Uterus (tissue), 4 donors: ENCODE data around the gene PRKAG3. TPM values are rescaled to one million over a fixed set of nuclear protein-coding genes. Genes with fewer than 3 reads are reported as not detected.

Source experiments
- DNase-seq, 2 donors: peaks; one replicate each; pipeline ENCODE4 v3.0.0-alpha.2; 2019 to 2020
- H3K27ac ChIP-seq, 2 donors: fragments of 200-600 bp; sonication (generic); 1 replicate in 1 of 2; 2 replicates in 1 of 2; pipeline ENCODE4 v1.5.1; 2016 to 2018
- H3K27me3 ChIP-seq, 2 donors: fragments of 200-600 bp; sonication (generic); one replicate each; pipeline ENCODE4 v1.5.1; 2018 to 2019; ENCODE audit warnings: control low read depth in 1 of 2
- H3K36me3 ChIP-seq, 2 donors: fragments of 200-600 bp; sonication (generic); one replicate each; pipeline ENCODE4 v1.5.1; 2019; ENCODE audit warnings: control low read depth in 1 of 2
- H3K4me1 ChIP-seq, 2 donors: fragments of 200-600 bp; sonication (generic); one replicate each; pipeline ENCODE4 v1.5.1; 2018 to 2019; ENCODE audit warnings: control low read depth in 1 of 2
- H3K4me3 ChIP-seq, 2 donors: fragments of 200-600 bp; sonication (generic); 1 replicate in 1 of 2; 2 replicates in 1 of 2; pipeline ENCODE4 v1.5.1; 2018 to 2019; ENCODE audit warnings: mild to moderate bottlenecking in 1 of 2
- H3K9me3 ChIP-seq, 2 donors: fragments of 200-600 bp; sonication (generic); one replicate each; pipeline ENCODE4 v1.5.1; 2019; ENCODE audit warnings: control low read depth in 1 of 2
- CTCF ChIP-seq, 4 experiments: fragments of 200-600 bp in 2 of 4; fragments of 450-650 bp in 2 of 4; sonication (generic) in 2 of 4; IDR thresholded peaks; one replicate each; pipeline ENCODE4 v1.5.1; 2016 to 2019; ENCODE audit warnings: antibody characterized with exemption in 4 of 4, mild to moderate bottlenecking in 2 of 4, moderate library complexity in 1 of 4
- POLR2A ChIP-seq, 2 donors: fragments of 450-650 bp; IDR thresholded peaks; one replicate each; pipeline ENCODE4 v1.6.1; 2016; ENCODE audit warnings: antibody characterized with exemption in 2 of 2, mild to moderate bottlenecking in 1 of 2, moderate library complexity in 1 of 2
- intact Hi-C: fragments of 100-400 bp; cut with DNase I; formaldehyde crosslinking; loops from one replicate; pipeline ENCODE4 v1.15.1; 2023; ENCODE audit warnings: low total_unique reads
- total RNA-seq, 4 donors: library from RNA; depleted of rRNA in 3 of 4; stranded (reverse); fragments of >200 nt in 3 of 4; gene quantifications; one replicate each; pipeline versions ENCODE4 v1.1.0 to v1.2.4, GENCODE V29; 2014 to 2023
- donor health status: DM: yes; HTN: yes; CAD: no.

The PRKAG3 gene
- total RNA-seq, 4 donors from 2014 or later: not detected

GRCh38 chr2:218832520-218832919 is 917 bp upstream of the PRKAG3 start:
- H3K4me1 ChIP-seq: no peaks in the 10 kb centered on the region
- intact Hi-C loops: no loop called here

GRCh38 chr2:218832081-218832480 is 478 bp upstream of the PRKAG3 start:
- no peaks in the 10 kb centered on the region for H3K4me1 ChIP-seq
- no peak for TF ChIP-seq POLR2A (IDR thresholded peaks at IDR 0.05)
- no peak for TF ChIP-seq CTCF (IDR thresholded peaks at IDR 0.05)
- no peak for DNase-seq
- no peak overlapping the region for H3K27ac ChIP-seq
- H3K4me3 ChIP-seq: no peak overlapping the region
- H3K9me3 ChIP-seq: no peaks in the 10 kb centered on the region
- H3K36me3 ChIP-seq: no peaks in the 10 kb centered on the region
- no peaks in the 10 kb centered on the region for H3K27me3 ChIP-seq
- intact Hi-C loops: no loop called here

More at GRCh38 chr2:218832520-218832919, 917 bp upstream of the PRKAG3 start:
- Histone ChIP-seq H3K4me3 (no peak overlapping the region), H3K9me3 (no peaks in the 10 kb centered on the region), H3K27me3 (no peaks in the 10 kb centered on the region), H3K36me3 (no peaks in the 10 kb centered on the region), H3K27ac (no peak overlapping the region)
- no peak for DNase-seq
- TF ChIP-seq CTCF (IDR thresholded peaks at IDR 0.05): no peak
- TF ChIP-seq POLR2A (IDR thresholded peaks at IDR 0.05): no peak

- H3K36me3 ChIP-seq: no peaks in the 10 kb centered on the region
- intact Hi-C loops: no loop called here
- no peak overlapping the region for H3K4me3 ChIP-seq
- DNase-seq: no peak
- H3K4me1 ChIP-seq: no peaks in the 10 kb centered on the region
- no peaks in the 10 kb centered on the region for H3K27me3 ChIP-seq
- H3K27ac ChIP-seq: no peak overlapping the region
- TF ChIP-seq CTCF (IDR thresholded peaks at IDR 0.05) (no peak), POLR2A (IDR thresholded peaks at IDR 0.05) (no peak)
- no peaks in the 10 kb centered on the region for H3K9me3 ChIP-seq
Observed at GRCh38 chr2:218830526-218831306, 887 bp downstream of the PRKAG3 start.

GRCh38 chr2:218829868-218830451 is 1.6 kb downstream of the PRKAG3 start:
- TF ChIP-seq POLR2A (IDR thresholded peaks at IDR 0.05) (no peak), CTCF (IDR thresholded peaks at IDR 0.05) (no peak)
- DNase-seq: no peak
- intact Hi-C loops: no loop called here
- Histone ChIP-seq H3K27me3 (no peaks in the 10 kb centered on the region), H3K4me1 (no peaks in the 10 kb centered on the region), H3K9me3 (no peaks in the 10 kb centered on the region), H3K4me3 (no peak overlapping the region), H3K27ac (no peak overlapping the region), H3K36me3 (no peaks in the 10 kb centered on the region)

GRCh38 chr2:218828477-218828778 is 3.2 kb downstream of the PRKAG3 start:
- no peaks in the 10 kb centered on the region for H3K27me3 ChIP-seq
- no peaks in the 10 kb centered on the region for H3K36me3 ChIP-seq
- H3K4me3 ChIP-seq: no peak overlapping the region
- no peak for DNase-seq
- H3K4me1 ChIP-seq: no peaks in the 10 kb centered on the region
- TF ChIP-seq CTCF (IDR thresholded peaks at IDR 0.05): no peak
- no peak for TF ChIP-seq POLR2A (IDR thresholded peaks at IDR 0.05)
- no peak overlapping the region for H3K27ac ChIP-seq
- no peaks in the 10 kb centered on the region for H3K9me3 ChIP-seq
- intact Hi-C loops: no loop called here
